Measurements from ENCODE around the gene GIMAP7.

- TF ChIP-seq CTCF (IDR thresholded peaks at IDR 0.05) (no peak), POLR2A (IDR thresholded peaks at IDR 0.05) (no peak)
These were observed 32.8 kb upstream of the GIMAP7 start for GRCh38 chr7:150481922-150482321.

Data from body of pancreas (tissue), 4 donors.